Ishikawa (cell line): Measurements from ENCODE around the gene ZNF280D.

Source experiments
- CEBPB ChIP-seq: IDR thresholded peaks from 2 replicates; pipeline ENCODE4 v1.6.1; 2012
- CREB1 ChIP-seq: IDR thresholded peaks from 2 replicates; pipeline ENCODE4 v1.6.1; 2012; ENCODE audit warnings: low read depth
- EGR1 ChIP-seq: IDR thresholded peaks from 2 replicates; pipeline ENCODE4 v1.6.1; 2012
- EP300 ChIP-seq: IDR thresholded peaks from 2 replicates; pipeline ENCODE4 v1.6.1; 2012; ENCODE audit warnings: borderline replicate concordance
- MAX ChIP-seq: IDR thresholded peaks from 2 replicates; pipeline ENCODE4 v1.6.1; 2012
- NFIC ChIP-seq: IDR thresholded peaks from 2 replicates; pipeline ENCODE4 v1.6.1; 2012
- TAF1 ChIP-seq: IDR thresholded peaks from 2 replicates; pipeline ENCODE4 v1.6.1; 2012; ENCODE audit warnings: low read depth, mild to moderate bottlenecking
- TCF12 ChIP-seq: IDR thresholded peaks from 2 replicates; pipeline ENCODE4 v1.6.1; 2012; ENCODE audit warnings: low read depth
- TEAD4 ChIP-seq: IDR thresholded peaks from 2 replicates; pipeline ENCODE4 v1.6.1; 2012
- YY1 ChIP-seq: IDR thresholded peaks from 2 replicates; pipeline ENCODE4 v1.6.1; 2012; ENCODE audit warnings: low read depth
- ZBTB7A ChIP-seq: IDR thresholded peaks from 2 replicates; pipeline ENCODE4 v1.6.1; 2012; ENCODE audit warnings: low read depth
- TF ChIP-seq, protein P1 (sequence below): IDR thresholded peaks from 2 replicates; pipeline ENCODE4 v1.6.1; 2012; ENCODE audit warnings: low read depth, mild to moderate bottlenecking

- no peak for TF ChIP-seq TAF1
- TF ChIP-seq MAX = no peak
- no peak for TF ChIP-seq ZBTB7A
- no peak for TF ChIP-seq EGR1
- TF ChIP-seq TCF12 = no peak
- TF ChIP-seq, protein P1, sequence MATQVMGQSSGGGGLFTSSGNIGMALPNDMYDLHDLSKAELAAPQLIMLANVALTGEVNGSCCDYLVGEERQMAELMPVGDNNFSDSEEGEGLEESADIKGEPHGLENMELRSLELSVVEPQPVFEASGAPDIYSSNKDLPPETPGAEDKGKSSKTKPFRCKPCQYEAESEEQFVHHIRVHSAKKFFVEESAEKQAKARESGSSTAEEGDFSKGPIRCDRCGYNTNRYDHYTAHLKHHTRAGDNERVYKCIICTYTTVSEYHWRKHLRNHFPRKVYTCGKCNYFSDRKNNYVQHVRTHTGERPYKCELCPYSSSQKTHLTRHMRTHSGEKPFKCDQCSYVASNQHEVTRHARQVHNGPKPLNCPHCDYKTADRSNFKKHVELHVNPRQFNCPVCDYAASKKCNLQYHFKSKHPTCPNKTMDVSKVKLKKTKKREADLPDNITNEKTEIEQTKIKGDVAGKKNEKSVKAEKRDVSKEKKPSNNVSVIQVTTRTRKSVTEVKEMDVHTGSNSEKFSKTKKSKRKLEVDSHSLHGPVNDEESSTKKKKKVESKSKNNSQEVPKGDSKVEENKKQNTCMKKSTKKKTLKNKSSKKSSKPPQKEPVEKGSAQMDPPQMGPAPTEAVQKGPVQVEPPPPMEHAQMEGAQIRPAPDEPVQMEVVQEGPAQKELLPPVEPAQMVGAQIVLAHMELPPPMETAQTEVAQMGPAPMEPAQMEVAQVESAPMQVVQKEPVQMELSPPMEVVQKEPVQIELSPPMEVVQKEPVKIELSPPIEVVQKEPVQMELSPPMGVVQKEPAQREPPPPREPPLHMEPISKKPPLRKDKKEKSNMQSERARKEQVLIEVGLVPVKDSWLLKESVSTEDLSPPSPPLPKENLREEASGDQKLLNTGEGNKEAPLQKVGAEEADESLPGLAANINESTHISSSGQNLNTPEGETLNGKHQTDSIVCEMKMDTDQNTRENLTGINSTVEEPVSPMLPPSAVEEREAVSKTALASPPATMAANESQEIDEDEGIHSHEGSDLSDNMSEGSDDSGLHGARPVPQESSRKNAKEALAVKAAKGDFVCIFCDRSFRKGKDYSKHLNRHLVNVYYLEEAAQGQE = no peak
- TF ChIP-seq TEAD4 = no peak
- no peak for TF ChIP-seq EP300
- no peak for TF ChIP-seq CREB1
- no peak for TF ChIP-seq NFIC
- TF ChIP-seq CEBPB = no peak
- TF ChIP-seq YY1 = no peak
Observed at GRCh38 chr15:56774356-56774755, 41.0 kb upstream of the ZNF280D start.
